Measurements from ENCODE around the gene ZFP36L2. TPM values are rescaled to one million over a fixed set of nuclear protein-coding genes. Genes with fewer than 3 reads are reported as not detected.

ZFP36L2 gene
- total RNA-seq, 2 donors from 2014 or later, result 43.2 to 47.3 TPM

DNA sequence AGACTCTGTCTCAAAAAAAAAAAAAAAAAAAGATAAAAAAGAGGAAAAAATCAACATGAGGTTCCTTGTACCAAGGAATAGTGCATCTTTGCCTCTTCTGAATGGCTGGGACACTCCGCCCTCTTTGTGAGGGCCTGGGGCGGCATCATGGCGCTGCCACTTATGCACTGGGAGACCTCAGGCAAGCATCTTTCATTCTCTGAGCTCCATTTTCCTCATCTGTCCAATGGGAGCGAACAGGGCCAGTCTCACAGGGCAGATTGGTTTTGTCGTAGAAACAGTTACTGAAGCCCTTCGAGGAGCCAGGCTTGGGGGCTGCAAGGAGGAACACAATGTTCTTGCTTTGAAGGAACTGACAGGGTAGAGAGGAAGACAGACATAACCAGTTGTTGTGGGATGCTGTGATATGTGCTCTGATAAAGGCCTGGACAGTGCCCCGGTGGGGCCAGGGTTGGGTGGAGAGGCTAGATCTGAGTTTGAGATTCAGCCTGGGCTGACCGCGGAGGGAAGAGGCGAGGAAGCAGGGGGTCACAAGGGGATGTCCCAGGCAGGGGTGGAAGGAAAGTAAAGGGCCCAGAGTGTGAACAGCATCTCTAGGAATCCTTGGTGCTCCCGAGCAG lies 14.1 kb downstream of the ZFP36L2 start:
- no peak for DNase-seq (ENCODE audit: low spot score)
- Histone ChIP-seq H3K27ac (peak overlapping the region in 1 of 2 donors; percentile 48), H3K4me1 (peaks cover 0 to 15% of the 10 kb centered on the region in 2 donors), H3K36me3 (no peaks in the 10 kb centered on the region), H3K27me3 (no peaks in the 10 kb centered on the region), H3K9me3 (no peaks in the 10 kb centered on the region), H3K4me3 (no peak overlapping the region)
- TF ChIP-seq, protein P1, sequence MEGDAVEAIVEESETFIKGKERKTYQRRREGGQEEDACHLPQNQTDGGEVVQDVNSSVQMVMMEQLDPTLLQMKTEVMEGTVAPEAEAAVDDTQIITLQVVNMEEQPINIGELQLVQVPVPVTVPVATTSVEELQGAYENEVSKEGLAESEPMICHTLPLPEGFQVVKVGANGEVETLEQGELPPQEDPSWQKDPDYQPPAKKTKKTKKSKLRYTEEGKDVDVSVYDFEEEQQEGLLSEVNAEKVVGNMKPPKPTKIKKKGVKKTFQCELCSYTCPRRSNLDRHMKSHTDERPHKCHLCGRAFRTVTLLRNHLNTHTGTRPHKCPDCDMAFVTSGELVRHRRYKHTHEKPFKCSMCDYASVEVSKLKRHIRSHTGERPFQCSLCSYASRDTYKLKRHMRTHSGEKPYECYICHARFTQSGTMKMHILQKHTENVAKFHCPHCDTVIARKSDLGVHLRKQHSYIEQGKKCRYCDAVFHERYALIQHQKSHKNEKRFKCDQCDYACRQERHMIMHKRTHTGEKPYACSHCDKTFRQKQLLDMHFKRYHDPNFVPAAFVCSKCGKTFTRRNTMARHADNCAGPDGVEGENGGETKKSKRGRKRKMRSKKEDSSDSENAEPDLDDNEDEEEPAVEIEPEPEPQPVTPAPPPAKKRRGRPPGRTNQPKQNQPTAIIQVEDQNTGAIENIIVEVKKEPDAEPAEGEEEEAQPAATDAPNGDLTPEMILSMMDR (IDR thresholded peaks at IDR 0.05), result no peak

DNA sequence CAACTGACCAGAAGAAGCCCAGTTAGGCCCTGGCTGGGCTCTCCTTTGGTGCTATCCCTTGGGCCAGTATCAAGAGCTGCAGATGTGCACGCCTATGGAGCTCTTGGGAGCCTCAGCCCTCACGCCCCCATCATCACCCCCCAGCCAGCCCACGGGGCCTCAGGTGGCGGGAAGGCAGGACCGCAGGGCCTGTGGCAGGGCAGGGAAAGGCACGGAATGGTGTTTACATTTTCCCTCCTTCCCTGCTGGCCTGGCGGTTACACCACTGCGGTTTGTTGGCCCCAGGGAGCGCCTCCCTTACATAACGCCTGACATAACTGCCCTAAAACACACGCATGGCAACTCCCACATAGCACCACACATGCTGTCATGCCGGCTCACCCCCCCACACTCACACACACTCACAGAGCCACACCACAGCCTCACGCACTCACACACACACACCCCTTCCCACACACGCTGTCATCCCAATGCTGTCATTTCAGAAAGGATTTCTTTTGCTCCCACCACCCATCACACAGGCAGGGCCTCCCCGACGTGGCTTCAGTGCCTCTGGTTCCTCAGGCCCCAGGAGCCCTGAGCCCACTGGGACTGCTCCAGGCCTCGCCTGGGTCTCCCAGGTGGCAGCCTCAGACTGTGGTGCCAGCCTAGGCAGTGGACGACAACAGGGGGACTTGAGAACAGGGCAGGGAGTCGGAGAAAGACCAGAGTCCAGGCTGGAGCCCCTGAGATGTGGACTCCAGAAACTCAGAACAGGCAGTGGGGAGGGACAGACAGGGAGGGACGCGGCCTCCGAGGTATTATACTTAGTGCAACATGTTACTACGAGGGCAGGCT lies 15.7 kb downstream of the ZFP36L2 start:
- Histone ChIP-seq H3K4me3 (no peak overlapping the region), H3K9me3 (no peaks in the 10 kb centered on the region), H3K36me3 (no peaks in the 10 kb centered on the region), H3K4me1 (peaks cover 0 to 10% of the 10 kb centered on the region in 2 donors), H3K27me3 (no peaks in the 10 kb centered on the region), H3K27ac (no peak overlapping the region)
- DNase-seq (ENCODE audit: low spot score), result no peak
- TF ChIP-seq, protein P1 (IDR thresholded peaks at IDR 0.05), result no peak

DNA sequence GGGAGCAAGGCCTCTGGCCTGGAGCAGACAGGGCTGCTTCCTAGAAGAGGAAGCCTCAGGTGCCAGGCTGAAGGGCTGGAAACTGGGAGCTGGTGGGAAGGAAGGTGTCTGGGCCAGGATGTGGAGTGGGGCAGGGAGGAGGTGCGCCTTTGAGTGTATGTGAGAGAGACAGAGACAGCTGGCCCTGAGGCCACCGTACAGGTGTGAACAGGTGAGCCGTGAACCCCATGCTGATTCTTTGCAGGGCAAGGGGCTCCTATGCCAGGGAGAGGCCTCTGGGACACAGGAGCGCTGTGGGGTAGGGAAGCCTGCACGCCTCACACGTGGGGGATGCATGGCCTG lies 16.3 kb downstream of the ZFP36L2 start:
- Histone ChIP-seq H3K27me3 (no peaks in the 10 kb centered on the region), H3K36me3 (no peaks in the 10 kb centered on the region), H3K4me3 (no peak overlapping the region), H3K27ac (no peak overlapping the region), H3K9me3 (no peaks in the 10 kb centered on the region), H3K4me1 (peaks cover 0 to 10% of the 10 kb centered on the region in 2 donors)
- no peak for DNase-seq (ENCODE audit: low spot score)
- TF ChIP-seq, protein P1 (IDR thresholded peaks at IDR 0.05), result no peak

DNA sequence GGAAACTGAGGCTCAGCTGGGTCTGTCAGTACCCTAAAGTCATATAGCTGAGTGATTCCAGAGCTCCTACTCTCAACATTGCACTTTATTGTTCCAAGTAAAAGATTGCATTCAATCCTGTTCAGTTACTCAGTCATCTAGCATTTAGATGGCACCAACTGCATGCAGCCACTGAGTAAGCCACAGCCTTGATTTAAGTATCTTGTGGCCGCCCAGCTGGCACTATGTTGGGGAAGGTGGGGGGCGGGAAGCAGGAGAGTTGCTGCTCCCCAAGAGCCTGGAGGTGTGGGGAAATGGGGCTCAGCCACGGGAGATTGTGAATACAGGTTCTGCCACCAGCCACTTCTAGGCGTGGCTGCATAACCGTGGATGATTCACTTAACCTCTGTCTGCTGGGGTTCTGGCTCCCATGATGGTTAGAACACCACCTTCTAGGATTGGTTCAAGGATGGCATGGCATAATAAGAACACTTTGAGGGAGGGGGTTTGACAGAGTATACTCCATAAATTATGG lies 17.1 kb downstream of the ZFP36L2 start:
- no peak for DNase-seq (ENCODE audit: low spot score)
- TF ChIP-seq, protein P1 (IDR thresholded peaks at IDR 0.05), result no peak
- no peak overlapping the region for H3K27ac ChIP-seq
- no peak overlapping the region for H3K4me3 ChIP-seq
- peaks cover 0 to 10% of the 10 kb centered on the region in 2 donors for H3K4me1 ChIP-seq
- H3K9me3 ChIP-seq, result no peaks in the 10 kb centered on the region
- H3K27me3 ChIP-seq, result no peaks in the 10 kb centered on the region
- H3K36me3 ChIP-seq, result no peaks in the 10 kb centered on the region

DNA sequence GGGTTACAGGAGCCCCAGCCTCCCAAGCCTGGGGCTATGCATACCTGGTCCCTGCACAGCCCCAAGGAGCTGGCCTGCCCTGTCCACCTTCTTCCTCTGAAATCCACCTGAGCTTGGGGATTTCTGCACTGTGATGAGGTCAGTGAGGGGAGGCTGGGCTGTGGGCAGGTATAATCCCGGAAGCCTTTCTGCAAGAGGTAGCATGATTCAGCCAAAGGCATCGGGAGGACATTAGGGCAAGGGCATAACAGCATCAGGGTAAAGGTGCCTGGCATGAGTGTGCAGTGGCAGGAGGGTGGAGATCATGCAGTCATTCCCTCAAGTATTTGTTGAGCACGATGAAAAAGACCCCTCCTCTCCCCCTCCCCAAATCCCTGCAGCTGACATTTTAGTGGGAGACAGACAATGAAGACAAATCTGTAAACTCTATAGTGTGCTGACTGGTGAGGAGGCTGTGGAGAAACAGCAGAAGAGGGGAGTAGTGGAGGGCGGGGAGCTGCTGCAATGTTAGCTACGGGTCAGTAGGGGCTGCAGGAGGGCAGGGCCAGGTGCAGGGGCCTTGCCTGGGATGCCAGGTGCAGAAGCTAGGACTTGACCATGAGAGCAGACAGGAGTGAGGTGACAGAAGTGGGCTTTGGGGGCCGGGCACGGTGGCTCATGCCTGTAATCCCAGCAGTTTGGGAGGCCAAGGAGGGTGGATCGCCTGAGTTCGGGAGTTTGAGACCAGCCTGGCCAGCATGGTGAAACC lies 18.7 kb downstream of the ZFP36L2 start:
- H3K4me1 ChIP-seq, result peaks cover 0 to 10% of the 10 kb centered on the region in 2 donors
- no peak for DNase-seq (ENCODE audit: low spot score)
- H3K9me3 ChIP-seq, result no peaks in the 10 kb centered on the region
- H3K4me3 ChIP-seq, result no peak overlapping the region
- H3K27me3 ChIP-seq, result no peaks in the 10 kb centered on the region
- TF ChIP-seq, protein P1 (IDR thresholded peaks at IDR 0.05), result no peak
- no peaks in the 10 kb centered on the region for H3K36me3 ChIP-seq
- H3K27ac ChIP-seq, result no peak overlapping the region

All from right atrium auricular region (tissue), 2 donors.